Suprapubic skin (tissue), 4 donors: ENCODE measurements around the gene PPP1CB. TPM values are rescaled to one million over a fixed set of nuclear protein-coding genes. Genes with fewer than 3 reads are reported as not detected.

ENCODE experiments used
- DNase-seq, 2 donors: peaks; one replicate each; pipeline ENCODE4 v3.0.0-alpha.2; 2019; ENCODE audit warnings: low spot score in 2 of 2
- H3K27ac ChIP-seq: fragments of 200-600 bp; sonication (generic); one replicate; pipeline ENCODE4 v1.5.1; 2019
- H3K27me3 ChIP-seq: fragments of 200-600 bp; sonication (generic); one replicate; pipeline ENCODE4 v1.5.1; 2019
- H3K36me3 ChIP-seq: fragments of 200-600 bp; sonication (generic); one replicate; pipeline ENCODE4 v1.5.1; 2019
- H3K4me1 ChIP-seq: fragments of 200-600 bp; sonication (generic); one replicate; pipeline ENCODE4 v1.5.1; 2019
- H3K4me3 ChIP-seq: fragments of 200-600 bp; sonication (generic); one replicate; pipeline ENCODE4 v1.5.1; 2019; ENCODE audit warnings: mild to moderate bottlenecking
- H3K9me3 ChIP-seq: fragments of 200-600 bp; sonication (generic); one replicate; pipeline ENCODE4 v1.5.1; 2019
- EP300 ChIP-seq: sonication (generic); formaldehyde crosslinking; IDR thresholded peaks from one replicate; pipeline ENCODE4 v1.6.1; 2017; ENCODE audit warnings: antibody characterized with exemption
- POLR2A ChIP-seq, 2 donors: fragments of 450-650 bp; IDR thresholded peaks; one replicate each; pipeline ENCODE4 v1.6.1; 2017; ENCODE audit warnings: antibody characterized with exemption in 2 of 2, mild to moderate bottlenecking in 2 of 2, moderate library complexity in 2 of 2
- POLR2AphosphoS5 ChIP-seq, 3 donors: sonication (generic); formaldehyde crosslinking; IDR thresholded peaks; one replicate each; pipeline ENCODE4 v1.6.1; 2017; ENCODE audit warnings: antibody characterized with exemption in 3 of 3
- WGBS: methylation state at CpG from one replicate; pipeline ENCODE4 v1.1.5; 2018; 5-methylcytosine and 5-hydroxymethylcytosine counted together
- total RNA-seq, 4 donors: library from RNA; depleted of rRNA; stranded (reverse); fragments of >200 nt; gene quantifications; one replicate each; pipeline ENCODE4 v1.1.0, GENCODE V29; 2016
- TF ChIP-seq, protein P1 (sequence below), 2 donors: fragments of 200-600 bp in 1 of 2; fragments of 450-650 bp in 1 of 2; sonication (generic) in 1 of 2; IDR thresholded peaks; one replicate each; pipeline ENCODE4 v1.5.1; 2016 to 2019; ENCODE audit warnings: antibody characterized with exemption in 2 of 2, mild to moderate bottlenecking in 1 of 2, moderate library complexity in 1 of 2

PPP1CB gene
- total RNA-seq, 4 donors from 2014 or later = 105 to 151 (median 148) TPM

DNA sequence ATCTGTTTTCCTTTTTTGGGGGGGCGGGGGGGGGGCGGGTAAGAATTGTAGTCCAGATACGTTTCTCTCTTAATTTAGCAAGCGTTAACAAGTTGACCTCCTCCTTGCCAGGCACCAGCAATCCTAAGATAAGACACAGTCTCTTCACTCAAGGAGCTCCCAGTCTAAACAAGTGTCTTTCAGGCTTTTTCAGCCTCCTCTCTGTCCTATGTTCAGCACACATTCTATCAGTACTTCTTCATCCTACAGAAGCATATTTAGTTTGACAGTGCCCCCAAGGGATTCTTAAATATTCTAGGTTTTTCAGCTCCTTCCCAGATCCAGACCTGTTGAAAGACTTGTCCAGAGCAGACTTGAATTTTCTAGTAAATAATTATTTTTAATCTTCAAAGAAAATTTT is 2.7 kb downstream of the PPP1CB start:
- peak overlapping the region; percentile 99 for H3K27ac ChIP-seq
- TF ChIP-seq, protein P1, sequence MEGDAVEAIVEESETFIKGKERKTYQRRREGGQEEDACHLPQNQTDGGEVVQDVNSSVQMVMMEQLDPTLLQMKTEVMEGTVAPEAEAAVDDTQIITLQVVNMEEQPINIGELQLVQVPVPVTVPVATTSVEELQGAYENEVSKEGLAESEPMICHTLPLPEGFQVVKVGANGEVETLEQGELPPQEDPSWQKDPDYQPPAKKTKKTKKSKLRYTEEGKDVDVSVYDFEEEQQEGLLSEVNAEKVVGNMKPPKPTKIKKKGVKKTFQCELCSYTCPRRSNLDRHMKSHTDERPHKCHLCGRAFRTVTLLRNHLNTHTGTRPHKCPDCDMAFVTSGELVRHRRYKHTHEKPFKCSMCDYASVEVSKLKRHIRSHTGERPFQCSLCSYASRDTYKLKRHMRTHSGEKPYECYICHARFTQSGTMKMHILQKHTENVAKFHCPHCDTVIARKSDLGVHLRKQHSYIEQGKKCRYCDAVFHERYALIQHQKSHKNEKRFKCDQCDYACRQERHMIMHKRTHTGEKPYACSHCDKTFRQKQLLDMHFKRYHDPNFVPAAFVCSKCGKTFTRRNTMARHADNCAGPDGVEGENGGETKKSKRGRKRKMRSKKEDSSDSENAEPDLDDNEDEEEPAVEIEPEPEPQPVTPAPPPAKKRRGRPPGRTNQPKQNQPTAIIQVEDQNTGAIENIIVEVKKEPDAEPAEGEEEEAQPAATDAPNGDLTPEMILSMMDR (IDR thresholded peaks at IDR 0.05) = no peak
- TF ChIP-seq POLR2AphosphoS5 (IDR thresholded peaks at IDR 0.05) (no peak), EP300 (no peak), POLR2A (IDR thresholded peaks at IDR 0.05) (no peak)
- no peak for DNase-seq
- no peaks in the 10 kb centered on the region for H3K27me3 ChIP-seq
- peaks cover 73% of the 10 kb centered on the region for H3K4me1 ChIP-seq
- no peaks in the 10 kb centered on the region for H3K36me3 ChIP-seq
- H3K4me3 ChIP-seq = peak overlapping the region; percentile 83
- H3K9me3 ChIP-seq = no peaks in the 10 kb centered on the region
- 20% methylated on average over 4 of the region's 4 CpGs for WGBS

DNA sequence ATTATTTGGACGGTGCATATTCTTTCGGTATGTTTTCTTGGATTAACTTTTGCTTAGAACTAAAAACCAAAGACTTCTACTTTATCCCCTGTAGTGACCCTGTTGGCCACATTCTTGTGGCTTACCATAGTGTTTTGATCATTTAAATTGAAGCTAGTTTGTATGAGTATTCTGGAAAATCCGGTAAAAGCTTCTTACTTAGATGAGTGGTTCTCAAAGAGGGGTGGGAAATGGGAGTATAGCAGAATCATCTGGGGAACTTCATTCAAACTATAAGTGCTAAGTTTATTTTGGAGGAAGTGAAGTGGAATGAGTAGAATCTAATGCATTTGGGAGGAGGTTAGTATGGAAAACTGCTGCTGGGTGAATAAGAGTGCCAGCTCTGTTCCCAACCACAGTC is 3.8 kb downstream of the PPP1CB start:
- no peaks in the 10 kb centered on the region for H3K9me3 ChIP-seq
- peak overlapping the region; percentile 20 for H3K27ac ChIP-seq
- TF ChIP-seq POLR2A (IDR thresholded peaks at IDR 0.05) = no peak
- WGBS = 49% methylated on average over 3 of the region's 3 CpGs
- no peak for DNase-seq
- H3K4me3 ChIP-seq = peak overlapping the region; percentile 83
- peaks cover 64% of the 10 kb centered on the region for H3K4me1 ChIP-seq
- H3K27me3 ChIP-seq = no peaks in the 10 kb centered on the region
- peaks cover 10% of the 10 kb centered on the region for H3K36me3 ChIP-seq

DNA sequence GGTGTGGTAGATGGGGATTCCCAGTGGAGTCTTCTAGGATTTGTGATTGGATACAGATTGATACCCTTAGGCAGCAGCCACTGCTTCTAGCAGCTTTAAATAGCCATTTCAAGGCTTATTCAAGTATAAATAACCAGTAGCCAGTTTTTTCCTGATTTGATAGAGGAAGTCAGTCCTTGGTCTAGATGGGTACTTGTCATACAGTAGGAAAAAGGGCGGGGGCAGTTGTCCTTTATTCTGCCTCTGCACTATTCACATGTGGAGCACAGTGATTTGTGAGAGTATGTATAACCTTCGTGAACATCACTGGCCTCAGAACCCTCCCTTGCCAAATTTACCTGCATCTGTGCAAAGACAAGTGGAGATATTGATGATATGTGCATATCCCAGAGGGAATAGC is 6.8 kb downstream of the PPP1CB start:
- WGBS = 66% methylated on average over 2 of the region's 2 CpGs
- peaks cover 80% of the 10 kb centered on the region for H3K4me1 ChIP-seq

DNA sequence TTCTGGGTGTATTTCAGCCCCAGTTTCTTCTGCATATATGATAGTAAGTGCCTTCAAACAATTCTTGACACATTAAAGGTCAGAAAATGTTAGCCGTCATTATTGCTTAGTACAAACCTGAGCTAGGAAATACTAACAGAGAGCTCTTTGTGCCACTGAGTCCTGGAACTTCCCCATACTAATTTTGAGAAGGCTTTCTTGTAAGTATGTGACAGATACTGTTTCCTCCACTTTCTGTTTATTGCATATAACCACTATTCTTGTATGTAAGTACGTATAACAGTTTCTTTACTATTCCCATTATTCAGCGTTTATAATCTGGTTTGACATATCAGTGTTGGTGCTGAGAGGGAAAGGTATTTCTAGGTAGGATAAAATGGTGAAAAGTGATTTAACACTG is 9.8 kb downstream of the PPP1CB start:
- 86% methylated on average over 3 of the region's 3 CpGs for WGBS
- H3K4me1 ChIP-seq = peaks cover 65% of the 10 kb centered on the region

More for the DNA sequence above, 6.8 kb downstream of the PPP1CB start:
- Histone ChIP-seq H3K4me3 (no peak overlapping the region), H3K36me3 (peaks cover 21% of the 10 kb centered on the region), H3K27ac (no peak overlapping the region), H3K27me3 (no peaks in the 10 kb centered on the region), H3K9me3 (no peaks in the 10 kb centered on the region)
- TF ChIP-seq EP300 = no peak
- no peak for TF ChIP-seq POLR2A (IDR thresholded peaks at IDR 0.05)
- no peak for TF ChIP-seq POLR2AphosphoS5 (IDR thresholded peaks at IDR 0.05)
- TF ChIP-seq, protein P1 (IDR thresholded peaks at IDR 0.05) = no peak
- DNase-seq = no peak

DNA sequence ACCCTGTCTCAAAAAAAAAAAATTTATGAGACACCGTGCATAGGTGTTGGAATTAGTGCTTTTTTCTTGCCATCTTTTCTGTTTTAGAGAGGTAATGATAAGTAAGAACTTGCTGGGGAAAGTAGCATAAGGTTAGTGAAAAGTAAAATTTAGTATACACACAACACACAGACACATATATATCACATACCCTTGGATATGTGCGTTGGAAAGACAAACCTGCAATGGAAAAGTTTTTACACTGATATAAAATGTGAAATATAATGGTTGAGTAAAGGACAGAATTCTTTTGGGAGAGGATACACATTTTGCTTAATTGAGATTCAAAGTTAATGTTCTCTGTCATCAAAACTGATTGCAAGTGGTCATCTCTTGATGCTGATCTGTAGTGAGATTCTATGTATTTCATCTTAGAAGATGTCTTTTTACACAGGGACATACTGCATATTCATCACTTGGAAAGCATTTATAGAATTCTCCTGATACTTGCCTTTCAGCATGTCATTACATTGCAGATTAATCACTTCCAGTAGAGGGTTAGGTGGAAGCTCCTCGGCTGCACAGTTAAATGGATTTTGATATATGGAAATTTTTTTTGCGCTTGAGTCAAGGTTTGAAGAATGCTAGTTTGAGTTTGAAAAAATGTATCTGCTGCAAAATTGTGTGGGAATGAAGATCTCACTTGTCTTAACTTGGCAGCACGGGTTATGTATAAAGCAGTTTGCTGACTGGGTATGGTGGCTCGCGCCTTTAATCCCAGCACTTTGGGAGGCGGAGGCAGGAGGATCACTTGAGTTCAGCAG is 13.5 kb downstream of the PPP1CB start:
- DNase-seq = no peak
- H3K4me3 ChIP-seq = no peak overlapping the region
- 75% methylated on average over 8 of the region's 8 CpGs for WGBS
- no peak for TF ChIP-seq EP300
- no peak for TF ChIP-seq POLR2AphosphoS5 (IDR thresholded peaks at IDR 0.05)
- TF ChIP-seq, protein P1 (IDR thresholded peaks at IDR 0.05) = no peak
- no peak for TF ChIP-seq POLR2A (IDR thresholded peaks at IDR 0.05)
- H3K36me3 ChIP-seq = peaks cover 14% of the 10 kb centered on the region
- H3K4me1 ChIP-seq = peaks cover 49% of the 10 kb centered on the region
- H3K27me3 ChIP-seq = no peaks in the 10 kb centered on the region
- H3K9me3 ChIP-seq = no peaks in the 10 kb centered on the region
- H3K27ac ChIP-seq = no peak overlapping the region

More for the DNA sequence above, 9.8 kb downstream of the PPP1CB start:
- H3K36me3 ChIP-seq = peaks cover 21% of the 10 kb centered on the region
- H3K4me3 ChIP-seq = no peak overlapping the region
- H3K27ac ChIP-seq = no peak overlapping the region
- no peak for DNase-seq
- no peaks in the 10 kb centered on the region for H3K27me3 ChIP-seq
- TF ChIP-seq, protein P1 (IDR thresholded peaks at IDR 0.05) = no peak
- no peak for TF ChIP-seq POLR2AphosphoS5 (IDR thresholded peaks at IDR 0.05)
- no peak for TF ChIP-seq POLR2A (IDR thresholded peaks at IDR 0.05)
- no peak for TF ChIP-seq EP300
- no peaks in the 10 kb centered on the region for H3K9me3 ChIP-seq
